Liver (tissue), 3 donors: Measurements from ENCODE around the gene RPL36AL.

Source experiments
- ATF3 ChIP-seq: IDR thresholded peaks from 2 replicates; pipeline ENCODE4 v1.6.1; 2016; ENCODE audit warnings: antibody characterized with exemption
- CTCF ChIP-seq: fragments of 150-350 bp; IDR thresholded peaks from 2 replicates; pipeline ENCODE4 v1.5.1; 2017; ENCODE audit warnings: improper control_type of control experiment, low read depth, low read length; ENCODE audit not compliant: missing input control
- EGR1 ChIP-seq, 2 donors: IDR thresholded peaks; 2 replicates each; pipeline ENCODE4 v1.6.1; 2016 to 2018; ENCODE audit warnings: antibody characterized with exemption in 2 of 2, low read depth in 2 of 2
- FOXA1 ChIP-seq: IDR thresholded peaks from 2 replicates; pipeline ENCODE4 v1.6.1; 2016; ENCODE audit warnings: antibody characterized with exemption
- FOXA2 ChIP-seq: IDR thresholded peaks from 2 replicates; pipeline ENCODE4 v1.6.1; 2016; ENCODE audit warnings: antibody characterized with exemption
- HNF4G ChIP-seq: IDR thresholded peaks from 2 replicates; pipeline ENCODE4 v1.6.1; 2016; ENCODE audit warnings: antibody characterized with exemption
- MAX ChIP-seq: IDR thresholded peaks from 2 replicates; pipeline ENCODE4 v1.6.1; 2016; ENCODE audit warnings: antibody characterized with exemption
- RAD21 ChIP-seq, 2 donors: IDR thresholded peaks; 2 replicates each; pipeline ENCODE4 v1.6.1; 2016; ENCODE audit warnings: antibody characterized with exemption in 2 of 2, mild to moderate bottlenecking in 2 of 2
- REST ChIP-seq: IDR thresholded peaks from 2 replicates; pipeline ENCODE4 v1.6.1; 2016; ENCODE audit warnings: antibody characterized with exemption, mild to moderate bottlenecking
- RXRA ChIP-seq, 2 donors: IDR thresholded peaks; 2 replicates each; pipeline ENCODE4 v1.6.1; 2017 to 2018; ENCODE audit warnings: antibody characterized with exemption in 2 of 2, mild to moderate bottlenecking in 1 of 2
- SP1 ChIP-seq: IDR thresholded peaks from 2 replicates; pipeline ENCODE4 v1.6.1; 2018; ENCODE audit warnings: antibody characterized with exemption, mild to moderate bottlenecking
- TAF1 ChIP-seq: conservative IDR thresholded peaks from 2 replicates; pipeline ENCODE4 v1.6.1; 2016; ENCODE audit warnings: antibody characterized with exemption, mild to moderate bottlenecking
- YY1 ChIP-seq: IDR thresholded peaks from 2 replicates; pipeline ENCODE4 v1.6.1; 2016; ENCODE audit warnings: antibody characterized with exemption, mild to moderate bottlenecking
- ZBTB33 ChIP-seq: IDR thresholded peaks from 2 replicates; pipeline ENCODE4 v1.6.1; 2016; ENCODE audit warnings: antibody characterized with exemption
- donor health status: healthy.
- donor health status: healthy.

GRCh38 chr14:49623387-49623786, 3.0 kb upstream of the RPL36AL start:
- TF ChIP-seq EGR1 (IDR thresholded peaks at IDR 0.05; ENCODE audit: low read depth in 2 of 2) (no peak), CTCF (no peak), RXRA (IDR thresholded peaks at IDR 0.05) (no peak), SP1 (no peak), ATF3 (no peak), MAX (no peak), YY1 (no peak), FOXA2 (no peak), REST (no peak), TAF1 (no peak), ZBTB33 (no peak), RAD21 (IDR thresholded peaks at IDR 0.05) (no peak), HNF4G (no peak), FOXA1 (no peak)
